HG03558 (cell line): Measurements from ENCODE around the gene MACC1.
"Not testable (repeated sequence)": the region's sequence is repeated elsewhere in the genome, so short reads cannot be mapped to it uniquely, and the experiment has no call there.

ENCODE experiments used
- ATAC-seq: cut with Tn5 transposase; IDR thresholded peaks from one replicate; pipeline ENCODE4 v1.9.1; 2021; ENCODE audit warnings: moderate number of reproducible peaks; ENCODE audit not compliant: unreplicated experiment; ENCODE audit errors: extremely low read depth

Gene MACC1

GRCh38 chr7:20213378-20213777, 3.8 kb downstream of the MACC1 start:
- no peak for ATAC-seq

GRCh38 chr7:20211376-20211775, 5.8 kb downstream of the MACC1 start:
- no peak for ATAC-seq

- no peak for ATAC-seq
Measured at GRCh38 chr7:20208651-20209307, 8.4 kb downstream of the MACC1 start.

- ATAC-seq: not testable (repeated sequence)
Measured at GRCh38 chr7:20207811-20208210, 9.4 kb downstream of the MACC1 start.

- no peak for ATAC-seq
Measured at GRCh38 chr7:20206104-20206896, 10.9 kb downstream of the MACC1 start.

GRCh38 chr7:20203316-20203715, 13.9 kb downstream of the MACC1 start:
- no peak for ATAC-seq

- ATAC-seq: no peak
Measured at GRCh38 chr7:20201380-20201779, 15.8 kb downstream of the MACC1 start.

- ATAC-seq: no peak
Measured at GRCh38 chr7:20200971-20201370, 16.2 kb downstream of the MACC1 start.

- ATAC-seq: peak; percentile 19
Measured at GRCh38 chr7:20200361-20200760, 16.8 kb downstream of the MACC1 start.

GRCh38 chr7:20199015-20199737, 18.0 kb downstream of the MACC1 start:
- ATAC-seq: peak; percentile 86

- no peak for ATAC-seq
Measured at GRCh38 chr7:20198260-20198659, 18.9 kb downstream of the MACC1 start.

GRCh38 chr7:20197837-20198236, 19.3 kb downstream of the MACC1 start:
- no peak for ATAC-seq

GRCh38 chr7:20197125-20197748, 19.9 kb downstream of the MACC1 start:
- no peak for ATAC-seq

GRCh38 chr7:20194343-20194995, 22.7 kb downstream of the MACC1 start:
- ATAC-seq: no peak

- ATAC-seq: no peak
Measured at GRCh38 chr7:20193873-20194272, 23.3 kb downstream of the MACC1 start.

- ATAC-seq: peak; percentile 66
Measured at GRCh38 chr7:20193242-20193777, 23.9 kb downstream of the MACC1 start.

- ATAC-seq: no peak
Measured at GRCh38 chr7:20191391-20191869, 25.8 kb downstream of the MACC1 start.

GRCh38 chr7:20190560-20191390, 26.4 kb downstream of the MACC1 start:
- no peak for ATAC-seq

GRCh38 chr7:20189852-20190251, 27.3 kb downstream of the MACC1 start:
- no peak for ATAC-seq
